Spleen (tissue), 7 donors: ENCODE results near the gene CCDC171.

Experiments used
- POLR2A ChIP-seq, 3 donors: fragments of 450-650 bp; IDR thresholded peaks; one replicate each; pipeline ENCODE4 v1.5.1; 2017; ENCODE audit warnings: antibody characterized with exemption in 3 of 3, mild to moderate bottlenecking in 1 of 3
- TF ChIP-seq, protein P1 (sequence below), 11 experiments: fragments of 200-600 bp in 7 of 11; fragments of 450-650 bp in 4 of 11; sonication (generic) in 4 of 11; IDR thresholded peaks in 8 of 11; conservative IDR thresholded peaks in 3 of 11; 1 replicate in 7 of 11; 2 replicates in 4 of 11; pipeline versions ENCODE4 v1.4.0 to v1.8.0; 2016 to 2021; ENCODE audit warnings: antibody characterized with exemption in 11 of 11, inconsistent platforms in 4 of 11, mild to moderate bottlenecking in 1 of 11
- donor health status: DM: no; HTN: no; CAD: no; lungs with moderate emphysema.
- donor health status: DM: no; HTN: no; CAD: no.
- donor health status: DM: no; HTN: no; CAD: no.

- no peak for TF ChIP-seq POLR2A (IDR thresholded peaks at IDR 0.05)
- TF ChIP-seq, protein P1, sequence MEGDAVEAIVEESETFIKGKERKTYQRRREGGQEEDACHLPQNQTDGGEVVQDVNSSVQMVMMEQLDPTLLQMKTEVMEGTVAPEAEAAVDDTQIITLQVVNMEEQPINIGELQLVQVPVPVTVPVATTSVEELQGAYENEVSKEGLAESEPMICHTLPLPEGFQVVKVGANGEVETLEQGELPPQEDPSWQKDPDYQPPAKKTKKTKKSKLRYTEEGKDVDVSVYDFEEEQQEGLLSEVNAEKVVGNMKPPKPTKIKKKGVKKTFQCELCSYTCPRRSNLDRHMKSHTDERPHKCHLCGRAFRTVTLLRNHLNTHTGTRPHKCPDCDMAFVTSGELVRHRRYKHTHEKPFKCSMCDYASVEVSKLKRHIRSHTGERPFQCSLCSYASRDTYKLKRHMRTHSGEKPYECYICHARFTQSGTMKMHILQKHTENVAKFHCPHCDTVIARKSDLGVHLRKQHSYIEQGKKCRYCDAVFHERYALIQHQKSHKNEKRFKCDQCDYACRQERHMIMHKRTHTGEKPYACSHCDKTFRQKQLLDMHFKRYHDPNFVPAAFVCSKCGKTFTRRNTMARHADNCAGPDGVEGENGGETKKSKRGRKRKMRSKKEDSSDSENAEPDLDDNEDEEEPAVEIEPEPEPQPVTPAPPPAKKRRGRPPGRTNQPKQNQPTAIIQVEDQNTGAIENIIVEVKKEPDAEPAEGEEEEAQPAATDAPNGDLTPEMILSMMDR (IDR thresholded peaks at IDR 0.05 in 8 of 11, conservative IDR thresholded peaks at IDR 0.05 in 3 of 11): no peak
Measured at GRCh38 chr9:15635752-15636151, 82.9 kb downstream of the CCDC171 start.
